HepG2 (cell line): ENCODE results near the gene NKD1. TPM values are rescaled to one million over a fixed set of nuclear protein-coding genes. Genes with fewer than 3 reads are reported as not detected.
A peak's percentile ranks its signal among the peaks of the same experiment; 100 is the strongest.

ENCODE experiments used
- AGO2 ChIP-seq: fragments of 200-400 bp; formaldehyde crosslinking; optimal IDR thresholded peaks from 2 replicates; pipeline ENCODE3; 2017; ENCODE audit warnings: mild to moderate bottlenecking, low read depth, low read length, moderate library complexity
- FOXO4 ChIP-seq: sonication (generic); formaldehyde crosslinking; conservative IDR thresholded peaks from 2 replicates; pipeline ENCODE4 v1.8.1; 2023; ENCODE audit warnings: missing genetic modification reagents
- HNRNPLL ChIP-seq: fragments of 200-400 bp; formaldehyde crosslinking; IDR thresholded peaks from 2 replicates; pipeline ENCODE4 v1.6.1; 2017; ENCODE audit warnings: mild to moderate bottlenecking, low read depth, low read length; ENCODE audit not compliant: poor library complexity, severe bottlenecking
- ZNF274 ChIP-seq: sonication (generic); formaldehyde crosslinking; IDR thresholded peaks from 2 replicates; pipeline ENCODE4 v1.5.1; 2020; ENCODE audit warnings: mild to moderate bottlenecking, missing genetic modification reagents
- ZNF549 ChIP-seq: sonication (generic); formaldehyde crosslinking; IDR thresholded peaks from 2 replicates; pipeline ENCODE4 v1.5.0; 2020; ENCODE audit warnings: missing genetic modification reagents
- polyA plus RNA-seq, 8 experiments: library from polyadenylated mRNA; depleted of rRNA in 3 of 8; stranded (reverse) in 7 of 8; unstranded in 1 of 8; fragments of >200 nt; fragmentation: Illumina TruSeq in 4 of 8; extraction: Trizol in 4 of 8; gene quantifications; 2 replicates each; pipeline versions ENCODE4 v1.2.1 to v1.2.3, GENCODE V29; 2011 to 2016; ENCODE audit warnings: low read depth in 4 of 8, missing spikeins in 1 of 8, mixed read lengths in 1 of 8; ENCODE audit not compliant: insufficient read depth in 1 of 8
- total RNA-seq, 5 experiments: library from RNA; depleted of rRNA; stranded (reverse); fragments of >200 nt; fragmentation: Illumina TruSeq; extraction: Trizol; gene quantifications; 2 replicates each; pipeline ENCODE4 v1.2.3, GENCODE V29; 2016; ENCODE audit warnings: low read depth in 1 of 5
- TF ChIP-seq, protein P1 (sequence below): sonication (generic); formaldehyde crosslinking; IDR thresholded peaks from one replicate; pipeline ENCODE4 v1.5.1; 2020; ENCODE audit warnings: mild to moderate bottlenecking, missing genetic modification reagents; ENCODE audit errors: not compliant biosample characterization

The NKD1 gene
- total and polyA plus RNA-seq, 2 of the 13 experiments (the other 11 are each of a cell fraction or from before 2014, with no cell fraction given) = 70.4 to 121 TPM

DNA sequence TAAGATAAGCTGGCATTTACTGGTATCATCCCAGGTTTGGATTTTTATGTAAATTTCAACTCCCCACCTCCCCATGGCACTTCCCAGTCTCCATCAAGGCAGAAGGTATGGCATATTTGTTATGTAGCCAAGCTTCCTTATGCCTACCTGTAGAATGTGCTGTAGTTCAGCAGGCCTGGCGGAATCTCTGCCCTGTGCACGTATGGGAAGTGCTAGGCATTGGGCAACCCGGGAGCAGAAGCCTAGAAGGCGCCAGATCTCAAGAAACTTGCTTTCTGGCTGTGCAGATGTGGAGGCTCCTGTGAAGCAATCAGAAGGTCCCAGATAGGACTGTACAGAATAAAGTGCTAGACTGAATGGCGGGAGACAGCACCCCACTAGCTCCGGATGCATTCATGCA lies 68.2 kb downstream of the NKD1 start (continued):
- TF ChIP-seq, protein P1, sequence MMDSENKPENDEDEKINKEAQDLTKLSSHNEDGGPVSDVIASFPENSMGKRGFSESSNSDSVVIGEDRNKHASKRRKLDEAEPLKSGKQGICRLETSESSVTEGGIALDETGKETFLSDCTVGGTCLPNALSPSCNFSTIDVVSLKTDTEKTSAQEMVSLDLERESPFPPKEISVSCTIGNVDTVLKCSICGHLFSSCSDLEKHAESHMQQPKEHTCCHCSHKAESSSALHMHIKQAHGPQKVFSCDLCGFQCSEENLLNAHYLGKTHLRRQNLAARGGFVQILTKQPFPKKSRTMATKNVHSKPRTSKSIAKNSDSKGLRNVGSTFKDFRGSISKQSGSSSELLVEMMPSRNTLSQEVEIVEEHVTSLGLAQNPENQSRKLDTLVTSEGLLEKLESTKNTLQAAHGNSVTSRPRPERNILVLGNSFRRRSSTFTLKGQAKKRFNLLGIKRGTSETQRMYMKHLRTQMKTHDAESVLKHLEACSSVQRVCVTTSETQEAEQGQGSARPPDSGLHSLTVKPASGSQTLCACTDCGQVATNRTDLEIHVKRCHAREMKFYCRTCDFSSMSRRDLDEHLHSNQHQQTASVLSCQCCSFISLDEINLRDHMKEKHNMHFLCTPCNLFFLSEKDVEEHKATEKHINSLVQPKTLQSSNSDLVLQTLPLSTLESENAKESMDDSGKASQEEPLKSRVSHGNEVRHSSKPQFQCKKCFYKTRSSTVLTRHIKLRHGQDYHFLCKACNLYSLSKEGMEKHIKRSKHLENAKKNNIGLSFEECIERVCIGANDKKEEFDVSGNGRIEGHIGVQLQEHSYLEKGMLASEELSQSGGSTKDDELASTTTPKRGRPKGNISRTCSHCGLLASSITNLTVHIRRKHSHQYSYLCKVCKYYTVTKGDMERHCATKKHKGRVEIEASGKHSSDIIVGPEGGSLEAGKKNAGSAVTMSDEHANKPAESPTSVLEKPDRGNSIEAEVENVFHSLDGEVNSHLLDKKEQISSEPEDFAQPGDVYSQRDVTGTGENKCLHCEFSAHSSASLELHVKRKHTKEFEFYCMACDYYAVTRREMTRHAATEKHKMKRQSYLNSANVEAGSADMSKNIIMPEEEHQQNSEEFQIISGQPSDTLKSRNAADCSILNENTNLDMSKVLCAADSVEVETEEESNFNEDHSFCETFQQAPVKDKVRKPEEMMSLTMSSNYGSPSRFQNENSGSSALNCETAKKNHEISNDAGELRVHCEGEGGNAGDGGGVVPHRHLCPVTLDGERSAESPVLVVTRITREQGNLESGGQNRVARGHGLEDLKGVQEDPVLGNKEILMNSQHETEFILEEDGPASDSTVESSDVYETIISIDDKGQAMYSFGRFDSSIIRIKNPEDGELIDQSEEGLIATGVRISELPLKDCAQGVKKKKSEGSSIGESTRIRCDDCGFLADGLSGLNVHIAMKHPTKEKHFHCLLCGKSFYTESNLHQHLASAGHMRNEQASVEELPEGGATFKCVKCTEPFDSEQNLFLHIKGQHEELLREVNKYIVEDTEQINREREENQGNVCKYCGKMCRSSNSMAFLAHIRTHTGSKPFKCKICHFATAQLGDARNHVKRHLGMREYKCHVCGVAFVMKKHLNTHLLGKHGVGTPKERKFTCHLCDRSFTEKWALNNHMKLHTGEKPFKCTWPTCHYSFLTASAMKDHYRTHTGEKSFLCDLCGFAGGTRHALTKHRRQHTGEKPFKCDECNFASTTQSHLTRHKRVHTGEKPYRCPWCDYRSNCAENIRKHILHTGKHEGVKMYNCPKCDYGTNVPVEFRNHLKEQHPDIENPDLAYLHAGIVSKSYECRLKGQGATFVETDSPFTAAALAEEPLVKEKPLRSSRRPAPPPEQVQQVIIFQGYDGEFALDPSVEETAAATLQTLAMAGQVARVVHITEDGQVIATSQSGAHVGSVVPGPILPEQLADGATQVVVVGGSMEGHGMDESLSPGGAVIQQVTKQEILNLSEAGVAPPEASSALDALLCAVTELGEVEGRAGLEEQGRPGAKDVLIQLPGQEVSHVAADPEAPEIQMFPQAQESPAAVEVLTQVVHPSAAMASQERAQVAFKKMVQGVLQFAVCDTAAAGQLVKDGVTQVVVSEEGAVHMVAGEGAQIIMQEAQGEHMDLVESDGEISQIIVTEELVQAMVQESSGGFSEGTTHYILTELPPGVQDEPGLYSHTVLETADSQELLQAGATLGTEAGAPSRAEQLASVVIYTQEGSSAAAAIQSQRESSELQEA (CRISPR knock-in tag) = peak; percentile 49
- TF ChIP-seq ZNF549 (CRISPR knock-in tag) (no peak), AGO2 (peak; percentile 10), HNRNPLL (no peak), FOXO4 (0 out of 2 replicates have a peak, but pooled peaks have one; percentile 48), ZNF274 (CRISPR knock-in tag) (no peak)
